ENCODE measurements around the gene PRCC. TPM values are rescaled to one million over a fixed set of nuclear protein-coding genes. Genes with fewer than 3 reads are reported as not detected.

The PRCC gene
- total and polyA plus RNA-seq, 2 of the 8 experiments (the other 6 are each of a cell fraction or from before 2014, with no cell fraction given): 95.2 to 115 TPM

GRCh38 chr1:156727492-156727891 is 39.8 kb upstream of the PRCC start:
- CTCF ChIA-PET (ENCODE audit: partially characterized antibody): interaction anchor here (0.8 to 65.2 kb wide), 33 partner anchors 8 to 200 kb away, joined by 3 to 4284 read pairs (median 11); partner anchors contain the start of genes CRABP2, HAPLN2, HDGF and INSRR
- no peak overlapping the region for H2BK120ac ChIP-seq (replicated peaks; ENCODE audit: low read depth, low read length)

More at GRCh38 chr1:156727492-156727891, 39.8 kb upstream of the PRCC start:
- Histone ChIP-seq H2AFZ (ENCODE audit: low read length) (no peak overlapping the region), H3K79me1 (ENCODE audit: low read depth, low read length) (peaks cover 9% of the 10 kb centered on the region), H2BK12ac (ENCODE audit: low read depth, low read length) (peak overlapping the region; percentile 13; the same call in 1 of the 2 replicates), H2AK5ac (ENCODE audit: low read depth, low read length) (peak overlapping the region; percentile 2), H2BK5ac (ENCODE audit: low read depth, low read length) (peak overlapping the region; percentile 62; the same call in 1 of the 2 replicates), H4K5ac (ENCODE audit: insufficient read length, low read depth, low read length) (no peak overlapping the region), H3K9ac (replicated peaks in 1 of 4; ENCODE audit: extremely low read depth in 1 of 4, low read depth in 3 of 4, low read length in 3 of 4) (peak overlapping the region; percentile 89 to 95 (median 92)), H3K23me2 (ENCODE audit: low read depth, low read length) (peaks cover 8% of the 10 kb centered on the region), H3K4me3 (ENCODE audit: extremely low read depth in 1 of 4, insufficient read depth in 2 of 4, low read depth in 3 of 4, low read length in 4 of 4) (peak overlapping the region; percentile 83 to 100 (median 94)), H3K9me3 (ENCODE audit: insufficient read depth in 2 of 2, low read depth in 1 of 2, low read length in 1 of 2) (no peaks in the 10 kb centered on the region), H3K23ac (ENCODE audit: insufficient read length) (no peak overlapping the region), H3K27ac (ENCODE audit: low read depth, low read length) (peak overlapping the region; percentile 89; the same call in 1 of the 2 replicates), H3K4me1 (replicated peaks in 1 of 4; ENCODE audit: control insufficient read depth in 3 of 4, insufficient read depth in 4 of 4, low read length in 3 of 4) (peaks cover 0 to 23% (median 18%) of the 10 kb centered on the region in 4 experiments; a peak in 6 of 7 replicates), H3K56ac (replicated peaks; ENCODE audit: insufficient read length, low read depth, low read length) (no peak overlapping the region), H3K18ac (ENCODE audit: extremely low read depth, low read length) (no peak overlapping the region), H3K79me2 (ENCODE audit: control insufficient read depth in 1 of 2, insufficient read depth in 2 of 2, low read length in 2 of 2) (peaks cover 22 to 74% of the 10 kb centered on the region in 2 experiments), H3K36me3 (ENCODE audit: control insufficient read depth in 2 of 4, insufficient read depth in 4 of 4, low read length in 3 of 4) (peaks cover 12 to 23% (median 21%) of the 10 kb centered on the region in 4 experiments), H4K8ac (ENCODE audit: extremely low read depth, insufficient read depth, low read length) (no peak overlapping the region), H2BK20ac (ENCODE audit: low read length) (no peak overlapping the region), H4K91ac (replicated peaks; ENCODE audit: insufficient read length, low read length) (no peak overlapping the region), H3K27me3 (replicated peaks in 1 of 4; ENCODE audit: control insufficient read depth in 3 of 4, extremely low read depth in 1 of 4, insufficient read depth in 3 of 4, low read length in 3 of 4) (no peaks in the 10 kb centered on the region), H4K20me1 (replicated peaks in 1 of 2; ENCODE audit: control insufficient read depth in 1 of 2, insufficient read depth in 2 of 2, low read length in 2 of 2) (peaks cover 21 to 32% of the 10 kb centered on the region in 2 experiments), H3K14ac (ENCODE audit: insufficient read length) (no peak overlapping the region), H3K4me2 (ENCODE audit: insufficient read depth in 1 of 2, low read depth in 2 of 2, low read length in 2 of 2) (peak overlapping the region; percentile 91 to 97), H3K4ac (replicated peaks; ENCODE audit: insufficient read length, low read depth, low read length) (no peak overlapping the region), H2BK15ac (ENCODE audit: low read length) (no peak overlapping the region)
- POLR2A ChIA-PET (ENCODE audit: partially characterized antibody): interaction anchor here (1.1 to 13.3 kb wide), 15 partner anchors 11 to 172 kb away, joined by 3 to 214 read pairs (median 14); partner anchors contain the start of genes CRABP2, HDGF, MRPL24 and NES
- TF ChIP-seq GTF2F1 (IDR thresholded peaks at IDR 0.05; ENCODE audit: borderline replicate concordance, low read depth, low read length) (no peak), ZNF274 (IDR thresholded peaks at IDR 0.05; ENCODE audit: borderline replicate concordance, extremely low read depth, low read length) (no peak), JUND (IDR thresholded peaks at IDR 0.05; ENCODE audit: low read length) (no peak), SP1 (IDR thresholded peaks at IDR 0.05; ENCODE audit: low read depth, low read length) (no peak)
- WGBS, 2 experiments (ENCODE audit: extremely low coverage in 1 of 2, insufficient coverage in 1 of 2, insufficient read length in 1 of 2, insufficient replicate concordance in 2 of 2, low coverage in 1 of 2, low lambda C conversion rate in 2 of 2, missing lambda C conversion rate in 1 of 2): 69% methylated on average over 7 of the region's 7 CpGs; no CpG with 5 or more reads in 1 of the 2 experiments
- FAIRE-seq: no peak
- no peak for DNase-seq (ENCODE audit: low read depth in 1 of 2, low spot score in 2 of 2)
